Right kidney (tissue), 1 donor: ENCODE measurements around the gene ST6GAL2.

Experiments
- DNase-seq: peaks from one replicate; pipeline ENCODE4 v3.0.0-alpha.2; 2016

Gene ST6GAL2

GRCh38 chr2:106827158-106827557 lies 58.8 kb downstream of the ST6GAL2 start:
- DNase-seq, result no peak

- DNase-seq, result no peak
Observed at GRCh38 chr2:106825161-106825560, 60.8 kb downstream of the ST6GAL2 start.

- DNase-seq, result no peak
Observed at GRCh38 chr2:106816974-106817373, 69.0 kb downstream of the ST6GAL2 start.

- DNase-seq, result no peak
Observed at GRCh38 chr2:106812841-106813240, 73.1 kb downstream of the ST6GAL2 start.

GRCh38 chr2:106812383-106812782 lies 73.6 kb downstream of the ST6GAL2 start:
- no peak for DNase-seq

GRCh38 chr2:106805716-106806115 lies 80.3 kb downstream of the ST6GAL2 start:
- DNase-seq, result no peak

GRCh38 chr2:106804161-106804560 lies 81.8 kb downstream of the ST6GAL2 start:
- DNase-seq, result no peak

- no peak for DNase-seq
Observed at GRCh38 chr2:106800976-106801655, 84.9 kb downstream of the ST6GAL2 start.

- no peak for DNase-seq
Observed at GRCh38 chr2:106800180-106800579, 85.8 kb downstream of the ST6GAL2 start.

- no peak for DNase-seq
Observed at GRCh38 chr2:106798826-106799552, 87.0 kb downstream of the ST6GAL2 start.

- no peak for DNase-seq
Observed at GRCh38 chr2:106797494-106797893, 88.5 kb downstream of the ST6GAL2 start.

GRCh38 chr2:106792671-106793070 lies 93.3 kb downstream of the ST6GAL2 start:
- DNase-seq, result no peak

- DNase-seq, result no peak
Observed at GRCh38 chr2:106789185-106789584, 96.8 kb downstream of the ST6GAL2 start.

- DNase-seq, result no peak
Observed at GRCh38 chr2:106782681-106783080, 103.3 kb downstream of the ST6GAL2 start.

- DNase-seq, result peak; percentile 41
Observed at GRCh38 chr2:106781196-106781595, 104.8 kb downstream of the ST6GAL2 start.

GRCh38 chr2:106771811-106772210 lies 114.2 kb downstream of the ST6GAL2 start:
- no peak for DNase-seq

GRCh38 chr2:106770986-106771385 lies 115.0 kb downstream of the ST6GAL2 start:
- no peak for DNase-seq

GRCh38 chr2:106764614-106765013 lies 121.4 kb downstream of the ST6GAL2 start:
- DNase-seq, result no peak

- no peak for DNase-seq
Observed at GRCh38 chr2:106759966-106760365, 126.0 kb downstream of the ST6GAL2 start.

GRCh38 chr2:106758901-106759497 lies 127.0 kb downstream of the ST6GAL2 start:
- no peak for DNase-seq
